ENCODE measurements around the gene AQP3. TPM values are rescaled to one million over a fixed set of nuclear protein-coding genes. Genes with fewer than 3 reads are reported as not detected.

Gene AQP3
- total RNA-seq, 4 donors from 2014 or later, result 1.7 to 24.2 (median 13.5) TPM

GRCh38 chr9:33463151-33463550 lies 15.8 kb upstream of the AQP3 start:
- no peaks in the 10 kb centered on the region for H3K4me1 ChIP-seq
- DNase-seq (no peak), ATAC-seq (no peak)
- H3K27ac ChIP-seq, result no peak overlapping the region
- TF ChIP-seq, protein P1, sequence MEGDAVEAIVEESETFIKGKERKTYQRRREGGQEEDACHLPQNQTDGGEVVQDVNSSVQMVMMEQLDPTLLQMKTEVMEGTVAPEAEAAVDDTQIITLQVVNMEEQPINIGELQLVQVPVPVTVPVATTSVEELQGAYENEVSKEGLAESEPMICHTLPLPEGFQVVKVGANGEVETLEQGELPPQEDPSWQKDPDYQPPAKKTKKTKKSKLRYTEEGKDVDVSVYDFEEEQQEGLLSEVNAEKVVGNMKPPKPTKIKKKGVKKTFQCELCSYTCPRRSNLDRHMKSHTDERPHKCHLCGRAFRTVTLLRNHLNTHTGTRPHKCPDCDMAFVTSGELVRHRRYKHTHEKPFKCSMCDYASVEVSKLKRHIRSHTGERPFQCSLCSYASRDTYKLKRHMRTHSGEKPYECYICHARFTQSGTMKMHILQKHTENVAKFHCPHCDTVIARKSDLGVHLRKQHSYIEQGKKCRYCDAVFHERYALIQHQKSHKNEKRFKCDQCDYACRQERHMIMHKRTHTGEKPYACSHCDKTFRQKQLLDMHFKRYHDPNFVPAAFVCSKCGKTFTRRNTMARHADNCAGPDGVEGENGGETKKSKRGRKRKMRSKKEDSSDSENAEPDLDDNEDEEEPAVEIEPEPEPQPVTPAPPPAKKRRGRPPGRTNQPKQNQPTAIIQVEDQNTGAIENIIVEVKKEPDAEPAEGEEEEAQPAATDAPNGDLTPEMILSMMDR (IDR thresholded peaks at IDR 0.05 in 4 of 5, conservative IDR thresholded peaks at IDR 0.05 in 1 of 5), result no peak
- no peak for TF ChIP-seq POLR2A (IDR thresholded peaks at IDR 0.05)
- intact Hi-C loops (cut with DNase I; ENCODE audit: low total_unique reads), result no loop called here
- no peak overlapping the region for H3K4me3 ChIP-seq
- no peaks in the 10 kb centered on the region for H3K27me3 ChIP-seq
- in situ Hi-C loops (cut with MboI; ENCODE audit: low sequenced_read_pairs in 4 of 4), result loop anchor here in 2 of 4 donors (10.0 to 25.0 kb wide), 2 partner anchors 88 to 176 kb away; partner anchors contain the start of gene NFX1 (in 1 of the 2)
- H3K36me3 ChIP-seq, result peaks cover 2 to 76% of the 10 kb centered on the region in 2 donors
- H3K9me3 ChIP-seq, result no peaks in the 10 kb centered on the region

GRCh38 chr9:33461492-33461891 lies 14.1 kb upstream of the AQP3 start:
- Histone ChIP-seq H3K27ac (no peak overlapping the region), H3K4me1 (no peaks in the 10 kb centered on the region), H3K27me3 (no peaks in the 10 kb centered on the region), H3K36me3 (peaks cover 2 to 59% of the 10 kb centered on the region in 2 donors), H3K9me3 (no peaks in the 10 kb centered on the region), H3K4me3 (no peak overlapping the region)
- ATAC-seq (no peak), DNase-seq (no peak)
- TF ChIP-seq, protein P1 (IDR thresholded peaks at IDR 0.05 in 4 of 5, conservative IDR thresholded peaks at IDR 0.05 in 1 of 5), result no peak
- no peak for TF ChIP-seq POLR2A (IDR thresholded peaks at IDR 0.05)
- in situ Hi-C loops (cut with MboI; ENCODE audit: low sequenced_read_pairs in 4 of 4) (loop anchor here in 2 of 4 donors (10.0 to 25.0 kb wide), 2 partner anchors 87 to 174 kb away; partner anchors contain the start of gene NFX1 (in 1 of the 2)), intact Hi-C loops (cut with DNase I; ENCODE audit: low total_unique reads) (no loop called here)

- intact Hi-C loops (cut with DNase I; ENCODE audit: low total_unique reads) (no loop called here), in situ Hi-C loops (cut with MboI; ENCODE audit: low sequenced_read_pairs in 4 of 4) (loop anchor here in 2 of 4 donors (10.0 to 25.0 kb wide), 2 partner anchors 86 to 174 kb away; partner anchors contain the start of gene NFX1 (in 1 of the 2))
- H3K27me3 ChIP-seq, result no peaks in the 10 kb centered on the region
- no peaks in the 10 kb centered on the region for H3K9me3 ChIP-seq
- H3K36me3 ChIP-seq, result peaks cover 2 to 53% of the 10 kb centered on the region in 2 donors
- TF ChIP-seq, protein P1 (IDR thresholded peaks at IDR 0.05 in 4 of 5, conservative IDR thresholded peaks at IDR 0.05 in 1 of 5), result no peak
- no peak for TF ChIP-seq POLR2A (IDR thresholded peaks at IDR 0.05)
- ATAC-seq (no peak), DNase-seq (no peak)
- no peaks in the 10 kb centered on the region for H3K4me1 ChIP-seq
- no peak overlapping the region for H3K27ac ChIP-seq
- H3K4me3 ChIP-seq, result no peak overlapping the region
These were observed 13.5 kb upstream of the AQP3 start for GRCh38 chr9:33460854-33461253.

DNA sequence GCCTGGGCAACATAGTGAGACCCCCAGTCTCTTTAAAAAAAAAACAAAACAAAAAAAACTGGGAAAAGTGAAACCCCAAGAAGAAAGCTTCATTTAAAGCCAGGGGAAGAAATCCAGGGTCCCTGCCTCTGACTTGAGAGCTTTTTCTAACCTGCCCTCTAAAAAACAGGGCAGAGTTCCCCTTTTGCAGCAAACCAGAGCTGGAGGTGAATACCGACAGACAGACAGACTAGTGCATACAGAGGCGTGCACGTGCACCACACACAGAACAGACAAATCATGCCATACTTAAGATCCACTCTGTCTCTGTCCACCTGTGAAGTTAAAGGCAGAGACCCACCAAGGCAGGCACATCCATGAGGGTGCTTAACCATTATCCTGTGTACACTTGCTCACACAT lies 11.7 kb upstream of the AQP3 start:
- no peaks in the 10 kb centered on the region for H3K9me3 ChIP-seq
- DNase-seq, result no peak
- no peak for ATAC-seq
- no peaks in the 10 kb centered on the region for H3K4me1 ChIP-seq
- in situ Hi-C loops (cut with MboI; ENCODE audit: low sequenced_read_pairs in 4 of 4), result loop anchor here in 1 of 4 donors (25.0 kb wide), 1 partner anchor 172 kb away; the partner anchor contains the start of gene NFX1
- TF ChIP-seq POLR2A (IDR thresholded peaks at IDR 0.05), result no peak
- TF ChIP-seq, protein P1 (IDR thresholded peaks at IDR 0.05 in 4 of 5, conservative IDR thresholded peaks at IDR 0.05 in 1 of 5), result no peak
- H3K27ac ChIP-seq, result no peak overlapping the region
- H3K27me3 ChIP-seq, result no peaks in the 10 kb centered on the region
- H3K4me3 ChIP-seq, result no peak overlapping the region
- intact Hi-C loops (cut with DNase I; ENCODE audit: low total_unique reads), result no loop called here
- H3K36me3 ChIP-seq, result peaks cover 0 to 35% of the 10 kb centered on the region in 2 donors

Data from gastrocnemius medialis (tissue), 4 donors.